NCI-H2029 treated with DMSO at 0.1 percent for 48 hours (cell line): ENCODE measurements around the gene CLCF1.

Source experiments
- DNase-seq: peaks from one replicate; lab custom pipeline; 2025; lab: John Stamatoyannopoulos, UW

Gene CLCF1

GRCh38 chr11:67395555-67396258 is 22.3 kb upstream of the CLCF1 start:
- no peak for DNase-seq

DNA sequence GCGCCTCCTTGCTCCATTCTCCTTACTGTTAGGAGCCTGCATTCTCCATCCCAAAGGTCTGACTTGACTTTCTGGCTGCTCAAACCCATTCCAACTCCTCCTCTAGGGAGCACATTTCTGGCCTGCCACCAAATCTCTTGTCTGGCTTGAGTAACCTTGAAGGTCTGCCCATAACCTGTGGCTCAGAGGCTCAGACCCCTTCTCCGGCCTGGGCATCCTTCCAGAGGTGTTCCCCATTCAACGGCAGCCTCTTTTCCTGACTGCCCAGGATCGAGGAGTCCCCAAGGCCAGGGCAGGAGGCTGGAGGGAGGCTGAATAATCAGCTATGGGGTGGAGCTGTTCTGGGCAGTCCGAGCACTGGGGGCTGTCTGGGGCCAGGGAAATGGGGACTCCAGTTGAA is 20.6 kb upstream of the CLCF1 start:
- DNase-seq: no peak

DNA sequence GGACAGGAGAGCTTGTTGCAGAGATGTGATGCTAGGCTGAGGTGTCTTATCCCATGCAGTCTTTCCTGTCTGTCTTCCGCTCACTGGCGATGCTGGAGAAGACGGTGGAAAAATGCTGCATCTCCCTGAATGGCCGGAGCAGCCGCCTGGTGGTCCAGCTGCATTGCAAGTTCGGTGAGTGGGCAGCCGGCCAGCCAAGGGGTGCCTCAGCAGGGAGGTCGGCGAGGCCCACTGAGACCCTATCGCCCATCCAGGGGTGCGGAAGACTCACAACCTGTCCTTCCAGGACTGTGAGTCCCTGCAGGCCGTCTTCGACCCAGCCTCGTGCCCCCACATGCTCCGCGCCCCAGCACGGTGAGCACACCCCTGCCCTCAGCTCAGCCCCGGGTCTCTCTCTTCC is 20.0 kb upstream of the CLCF1 start:
- DNase-seq: no peak

DNA sequence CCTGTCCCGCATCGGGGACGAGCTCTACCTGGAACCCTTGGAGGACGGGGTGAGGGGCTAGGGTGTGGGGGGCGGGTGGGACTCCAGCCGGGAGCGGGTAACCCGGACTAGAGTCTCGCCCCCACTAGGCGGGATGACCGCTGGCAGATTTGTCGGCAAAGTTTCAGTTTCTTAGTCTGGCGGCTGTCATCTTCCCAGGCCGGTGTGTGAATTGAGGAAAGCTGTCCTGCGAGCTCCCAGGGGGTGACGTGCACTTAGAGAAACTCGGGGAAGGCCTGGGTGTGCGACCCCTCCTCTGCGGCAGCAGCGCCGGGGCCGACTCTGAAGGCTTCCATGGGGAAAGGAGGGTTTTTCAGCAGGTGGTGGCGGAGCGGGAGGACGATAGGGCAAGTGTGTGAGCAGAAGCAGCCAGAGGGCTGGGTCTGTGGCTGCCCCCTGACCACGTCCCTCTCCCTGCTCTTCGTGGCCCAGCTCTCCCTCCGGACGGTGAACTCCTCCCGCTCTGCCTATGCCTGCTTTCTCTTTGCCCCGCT is 18.9 kb upstream of the CLCF1 start:
- no peak for DNase-seq

DNA sequence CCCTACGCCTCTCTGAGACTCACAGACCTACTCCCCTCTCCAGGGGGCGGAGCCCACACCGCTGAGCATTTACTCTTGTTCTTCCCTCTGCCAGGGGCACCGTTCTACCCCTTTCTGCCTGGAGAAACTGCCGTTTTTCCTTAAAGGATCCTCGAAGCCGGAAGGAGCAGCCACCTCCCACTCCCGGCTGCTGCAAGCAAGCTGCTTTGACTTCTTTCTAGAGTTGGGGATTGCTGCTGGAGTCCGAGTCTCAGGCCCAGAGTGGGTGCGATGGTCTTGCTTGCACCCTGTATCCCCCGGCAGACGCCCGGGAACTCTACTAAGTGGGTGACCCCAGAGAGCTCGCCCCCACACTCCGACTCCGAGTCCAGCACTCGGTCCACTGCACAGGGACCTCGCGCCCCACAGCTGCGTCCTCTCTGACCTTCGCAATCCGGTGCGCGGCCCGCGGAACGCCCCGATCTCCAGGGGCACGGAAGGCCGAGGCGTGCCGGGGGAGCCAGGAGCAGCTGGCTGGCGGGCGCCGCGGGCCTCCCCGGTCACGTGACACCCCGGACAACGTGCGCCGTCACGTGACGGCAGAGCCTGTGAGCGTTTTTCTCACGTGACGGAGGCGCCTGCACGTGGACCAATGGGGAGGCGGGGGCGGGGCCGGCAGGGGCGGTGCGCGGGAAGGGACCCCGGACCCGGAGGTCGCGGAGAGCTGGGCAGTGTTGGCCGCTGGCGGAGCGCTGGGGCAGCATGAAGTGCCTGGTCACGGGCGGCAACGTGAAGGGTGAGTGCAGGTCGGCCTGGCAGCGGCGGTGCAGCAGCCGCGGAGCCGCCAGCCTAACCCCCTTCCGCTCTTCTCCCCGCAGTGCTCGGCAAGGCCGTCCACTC is 18.1 kb upstream of the CLCF1 start, which contains the start of gene RAD9A:
Gene RAD9A (plus strand): TSS at position 683 of the 879 bp plus-strand sequence. CDS start 59 bp downstream, at position 742.
- DNase-seq: no peak

GRCh38 chr11:67390947-67391303 is 17.5 kb upstream of the CLCF1 start:
- no peak for DNase-seq

- peak; percentile 24 for DNase-seq
Measured at GRCh38 chr11:67389477-67389876, 16.1 kb upstream of the CLCF1 start.

DNA sequence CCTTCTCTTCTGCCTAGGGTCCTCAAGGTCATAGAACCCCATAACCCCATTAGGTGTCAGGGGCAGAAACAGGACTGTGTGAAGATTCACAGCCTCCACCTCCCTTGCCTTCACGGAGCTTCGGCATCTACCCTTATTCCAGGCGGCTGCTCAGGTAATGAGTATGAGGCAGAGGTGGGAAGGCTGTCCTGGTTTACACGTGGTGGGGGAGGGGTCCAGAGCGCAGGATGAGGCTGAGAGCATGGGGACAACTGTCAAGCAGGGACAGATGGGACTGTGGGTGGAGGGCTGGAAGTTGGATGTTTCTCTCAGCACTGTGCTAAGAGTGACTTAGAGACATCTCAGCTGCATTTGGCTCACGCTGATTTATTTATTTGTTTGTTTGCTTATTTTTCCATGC is 14.1 kb upstream of the CLCF1 start:
- no peak for DNase-seq

DNA sequence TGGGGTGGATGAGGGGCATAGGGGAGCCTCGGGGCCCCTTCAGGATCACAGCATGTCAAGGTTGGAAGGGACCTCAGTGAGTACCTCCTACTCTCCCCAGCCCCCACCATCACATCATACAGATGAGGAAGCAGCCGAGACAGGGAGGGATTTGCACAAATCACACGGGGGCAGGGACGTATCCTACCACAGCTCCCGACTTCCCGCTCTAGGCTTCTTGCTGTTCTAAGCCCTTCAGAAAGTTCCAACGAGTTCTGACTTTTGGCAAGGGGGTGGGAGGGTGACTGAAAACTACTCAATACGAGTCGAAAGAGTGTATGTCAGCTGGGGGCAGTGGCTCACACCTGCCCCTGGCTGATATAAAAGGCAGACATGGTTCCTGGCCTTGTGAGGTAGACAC is 13.7 kb upstream of the CLCF1 start:
- no peak for DNase-seq

DNA sequence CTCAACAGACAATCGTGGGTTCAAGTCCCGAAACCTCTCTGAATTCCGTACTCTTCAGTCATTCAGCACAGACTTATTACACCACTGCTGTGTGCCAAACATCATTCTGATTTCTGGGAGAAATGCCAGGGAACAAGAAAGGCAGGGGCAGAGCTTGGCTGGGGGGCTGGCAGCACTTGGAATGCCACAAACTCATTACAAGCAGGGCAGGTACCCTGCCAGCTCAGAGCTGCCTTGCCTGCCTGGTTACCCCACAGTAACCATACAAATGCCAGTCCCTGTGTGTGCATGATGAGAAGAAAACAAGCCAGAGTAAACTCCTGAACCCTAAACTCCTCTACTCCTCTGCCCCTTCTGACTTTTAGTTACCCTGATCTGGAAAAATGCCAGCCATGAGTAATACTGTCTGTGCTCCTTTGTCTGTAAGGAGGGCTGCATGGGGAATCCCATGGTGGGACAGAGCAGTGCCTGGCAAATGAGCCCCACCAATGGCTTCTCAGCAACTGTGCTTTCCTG is 11.5 kb upstream of the CLCF1 start:
- no peak for DNase-seq

GRCh38 chr11:67382276-67383136 is 9.1 kb upstream of the CLCF1 start:
- peak; percentile 52 for DNase-seq

- no peak for DNase-seq
Measured at GRCh38 chr11:67381244-67381972, 8.0 kb upstream of the CLCF1 start.

GRCh38 chr11:67379061-67380058 is 6.0 kb upstream of the CLCF1 start:
- no peak for DNase-seq

- DNase-seq: no peak
Measured at GRCh38 chr11:67378544-67378943, 5.1 kb upstream of the CLCF1 start.

DNA sequence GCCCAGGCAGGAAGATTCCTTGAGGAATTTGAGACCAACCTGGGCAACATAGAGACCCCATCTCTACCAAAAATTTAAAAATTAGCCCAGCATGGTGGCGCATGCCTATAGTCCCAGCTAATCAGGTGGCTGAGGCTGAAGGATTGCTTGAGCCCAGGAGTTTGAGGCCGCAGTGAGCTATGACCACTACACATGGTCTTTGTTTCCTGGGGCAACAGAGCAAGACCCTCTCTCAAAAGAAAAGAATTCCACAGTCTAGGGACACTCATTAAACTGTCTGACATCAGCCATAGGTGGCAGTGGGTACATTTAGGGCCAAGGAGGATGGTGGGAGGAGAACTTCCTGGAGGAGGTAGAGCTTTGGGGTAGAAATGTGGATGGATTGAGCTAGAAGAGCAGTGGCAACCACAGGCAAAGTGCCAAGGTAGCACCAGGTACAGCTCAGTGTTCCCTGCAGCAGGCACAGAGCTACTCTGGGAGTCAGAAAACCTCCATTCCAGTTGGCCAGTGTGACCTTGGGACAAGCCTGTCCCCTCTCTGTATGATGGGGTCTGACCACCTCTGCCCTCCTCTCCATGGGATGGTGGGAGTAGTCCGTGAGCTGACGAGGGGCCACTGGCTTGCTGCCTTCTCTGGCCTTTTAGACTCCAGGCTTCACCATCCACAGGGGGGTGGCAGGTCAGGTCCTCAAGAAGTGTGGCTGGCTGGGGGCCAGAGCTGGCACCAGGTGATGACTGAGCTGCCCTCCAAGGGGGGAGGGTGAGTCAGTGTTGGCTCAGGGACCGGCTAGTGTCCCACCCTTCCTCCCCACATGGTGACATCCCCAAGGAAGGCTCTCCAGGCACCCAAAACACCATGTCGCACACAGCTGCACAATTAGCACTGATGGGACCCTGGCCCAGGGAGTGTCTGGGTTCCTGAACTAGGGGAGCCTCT is 3.7 kb upstream of the CLCF1 start:
- DNase-seq: no peak

GRCh38 chr11:67376063-67376820 is 2.8 kb upstream of the CLCF1 start:
- no peak for DNase-seq

GRCh38 chr11:67375320-67376055 is 2.1 kb upstream of the CLCF1 start:
- DNase-seq: no peak
